ENCODE results near the gene DPY19L3.
"Not testable (repeated sequence)": the region's sequence is repeated elsewhere in the genome, so short reads cannot be mapped to it uniquely, and the experiment has no call there.

The DPY19L3 gene

GRCh38 chr19:32442650-32443049 lies 37.1 kb downstream of the DPY19L3 start:
- no peak for DNase-seq (ENCODE audit: low read depth in 4 of 4, low spot score in 1 of 4)

GRCh38 chr19:32447534-32447933 lies 42.0 kb downstream of the DPY19L3 start:
- DNase-seq (ENCODE audit: low read depth in 4 of 4, low spot score in 1 of 4) = not testable (repeated sequence)

DNA sequence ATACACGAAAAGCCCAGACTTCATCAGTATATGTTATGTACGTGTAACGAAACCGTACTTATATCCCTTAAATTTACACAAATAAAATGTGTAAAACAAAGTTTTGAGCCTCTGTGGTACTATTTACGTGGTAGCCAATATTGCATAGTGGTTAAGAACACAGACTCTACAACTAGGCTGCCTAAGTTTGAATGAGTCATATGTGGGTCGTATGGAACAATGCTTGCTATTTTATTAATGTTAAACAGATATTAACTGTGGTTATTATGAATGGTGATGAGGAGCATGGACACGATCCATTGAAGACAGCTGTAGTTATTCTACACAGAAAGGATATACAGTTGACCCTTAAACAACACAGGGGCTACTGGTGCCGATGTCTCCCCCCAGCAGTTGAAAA lies 42.5 kb downstream of the DPY19L3 start:
- no peak for DNase-seq (ENCODE audit: low read depth in 4 of 4, low spot score in 1 of 4)

GRCh38 chr19:32450217-32450616 lies 44.6 kb downstream of the DPY19L3 start:
- no peak for DNase-seq (ENCODE audit: low read depth in 4 of 4, low spot score in 1 of 4)

DNA sequence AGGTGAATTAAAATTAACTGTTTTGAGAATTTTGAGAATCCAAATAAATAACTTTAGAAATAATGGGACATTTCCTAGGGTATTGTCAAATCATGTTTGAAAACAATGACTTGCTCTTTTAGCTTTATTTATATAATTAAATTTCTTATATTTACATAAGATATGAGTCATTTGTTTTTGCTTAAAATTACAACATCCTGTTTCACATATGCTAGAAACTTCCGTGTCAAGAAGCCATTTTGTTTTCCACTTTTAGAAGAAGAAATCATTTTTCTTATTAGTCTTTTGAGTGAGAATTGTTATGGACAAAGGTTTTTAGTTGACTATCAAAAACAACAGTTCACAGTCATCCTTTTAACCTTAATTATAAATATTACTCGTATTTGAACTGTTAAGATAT lies 48.2 kb downstream of the DPY19L3 start:
- no peak for DNase-seq (ENCODE audit: low read depth in 4 of 4, low spot score in 1 of 4)

- no peak for DNase-seq (ENCODE audit: low read depth in 4 of 4, low spot score in 1 of 4)
Measured at GRCh38 chr19:32456406-32456805, 50.8 kb downstream of the DPY19L3 start.

GRCh38 chr19:32457571-32458158 lies 52.1 kb downstream of the DPY19L3 start:
- no peak for DNase-seq (ENCODE audit: low read depth in 4 of 4, low spot score in 1 of 4)

DNA sequence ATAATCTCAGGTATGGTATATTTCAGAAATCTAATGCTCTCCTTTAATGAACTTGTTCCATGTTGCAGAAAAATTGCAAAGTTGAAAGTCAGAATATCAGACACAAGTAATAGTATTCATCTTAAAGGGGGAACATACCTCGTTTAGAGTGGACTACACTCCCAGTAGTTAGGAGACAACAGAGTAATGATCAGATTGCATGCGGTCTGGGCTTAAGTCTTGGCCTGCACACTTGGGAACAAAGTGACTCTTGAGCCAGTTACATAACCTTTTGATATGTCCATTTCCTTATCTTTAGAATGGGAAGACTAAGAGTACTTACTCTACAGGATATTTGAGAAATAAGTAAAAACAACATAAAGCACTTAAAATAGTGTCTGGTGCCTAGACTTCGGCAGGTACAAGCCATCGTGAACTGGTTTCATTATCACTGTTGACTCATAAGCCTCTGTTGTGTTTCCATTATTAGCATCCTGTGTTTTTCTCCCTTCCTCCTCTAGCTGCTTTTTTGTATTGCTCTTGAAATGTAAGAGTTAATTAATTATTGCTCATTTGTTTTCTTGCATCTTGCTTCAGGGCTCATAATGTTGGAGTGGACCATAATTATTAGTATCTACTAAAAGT lies 53.0 kb downstream of the DPY19L3 start:
- no peak for DNase-seq (ENCODE audit: low read depth in 4 of 4, low spot score in 1 of 4)

- DNase-seq (ENCODE audit: low read depth in 4 of 4, low spot score in 1 of 4) = no peak
Measured at GRCh38 chr19:32459204-32459865, 53.8 kb downstream of the DPY19L3 start.

- DNase-seq (ENCODE audit: low read depth in 4 of 4, low spot score in 1 of 4) = no peak
Measured at GRCh38 chr19:32460476-32460875, 54.9 kb downstream of the DPY19L3 start.

DNA sequence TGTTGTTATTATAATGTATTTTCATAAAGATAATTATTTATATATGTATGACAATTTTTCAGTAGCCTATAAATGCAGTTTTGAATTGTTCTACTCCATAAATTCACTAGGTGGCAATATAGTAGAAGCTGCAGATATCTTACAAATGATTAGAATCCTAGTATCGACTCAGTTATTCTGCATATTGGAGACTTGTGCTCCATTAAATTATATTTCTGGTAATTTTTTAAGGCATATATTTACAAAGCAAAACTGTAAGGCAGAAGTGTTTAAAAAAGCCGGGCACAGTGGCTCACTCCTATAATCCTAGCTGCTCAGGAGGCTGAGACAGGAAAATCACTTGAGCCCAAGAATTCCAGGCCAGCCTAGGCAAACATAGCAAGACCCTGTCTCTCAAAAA lies 58.7 kb downstream of the DPY19L3 start:
- no peak for DNase-seq (ENCODE audit: low read depth in 4 of 4, low spot score in 1 of 4)

GRCh38 chr19:32465176-32465575 lies 59.6 kb downstream of the DPY19L3 start:
- no peak for DNase-seq (ENCODE audit: low read depth in 4 of 4, low spot score in 1 of 4)

- DNase-seq (ENCODE audit: low read depth in 4 of 4, low spot score in 1 of 4) = no peak
Measured at GRCh38 chr19:32469795-32470194, 64.2 kb downstream of the DPY19L3 start.

DNA sequence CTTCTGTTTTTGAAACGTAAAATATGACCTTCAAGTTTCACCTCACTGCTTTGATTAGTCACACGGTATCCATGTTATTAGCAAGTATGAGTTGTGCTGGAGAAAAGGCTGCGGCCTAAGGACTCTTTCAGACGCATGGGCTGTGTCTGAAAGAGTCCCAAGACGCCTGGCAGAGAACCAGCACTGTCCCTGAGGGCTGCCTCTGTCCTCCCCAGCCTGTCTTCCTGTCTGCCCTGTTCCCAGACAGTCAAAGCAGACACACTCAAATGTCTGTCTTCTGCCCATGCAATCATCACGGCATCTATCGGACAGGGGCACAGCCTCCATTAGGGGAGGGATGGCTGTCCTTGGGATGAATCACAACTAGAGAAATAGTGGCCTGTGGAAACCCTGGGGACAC lies 65.5 kb downstream of the DPY19L3 start:
- DNase-seq (ENCODE audit: low read depth in 4 of 4, low spot score in 1 of 4) = no peak

GRCh38 chr19:32471811-32472210 lies 66.2 kb downstream of the DPY19L3 start:
- no peak for DNase-seq (ENCODE audit: low read depth in 4 of 4, low spot score in 1 of 4)

GRCh38 chr19:32475141-32476031 lies 69.8 kb downstream of the DPY19L3 start:
- no peak for DNase-seq (ENCODE audit: low read depth in 4 of 4, low spot score in 1 of 4)

DNA sequence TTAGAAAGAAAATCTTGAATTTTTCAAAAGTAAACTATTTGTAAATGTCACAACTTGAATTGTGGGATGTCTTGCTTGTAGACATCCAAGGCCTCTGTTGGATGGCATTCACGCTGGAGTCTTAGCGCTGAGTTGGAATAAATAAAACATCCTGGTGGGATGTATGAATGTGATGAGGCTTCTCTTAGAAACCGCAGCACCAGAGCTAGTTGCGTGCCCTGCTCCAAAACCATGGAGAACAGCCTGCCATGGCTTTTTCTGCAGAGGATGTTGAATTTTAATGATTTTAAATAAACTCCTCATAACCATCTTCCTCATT lies 70.4 kb downstream of the DPY19L3 start:
- DNase-seq (ENCODE audit: low read depth in 4 of 4, low spot score in 1 of 4) = no peak

DNA sequence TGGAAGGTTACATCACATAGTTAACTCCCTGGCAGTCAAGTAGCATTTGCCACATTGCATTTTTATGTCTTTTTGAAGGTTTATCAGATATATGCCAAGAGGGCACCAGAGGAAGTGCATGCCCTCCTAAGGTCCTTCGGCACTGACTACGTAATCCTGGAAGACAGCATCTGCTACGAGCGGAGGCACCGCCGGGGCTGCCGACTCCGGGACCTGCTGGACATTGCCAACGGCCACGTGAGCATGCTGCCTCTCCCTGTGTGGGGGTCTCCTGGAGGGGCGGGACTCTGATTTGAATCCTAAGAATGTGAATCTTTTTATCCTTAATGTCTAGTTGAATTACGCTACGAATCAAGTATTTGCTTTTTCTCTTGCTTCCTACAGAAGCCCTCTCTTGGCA lies 74.8 kb downstream of the DPY19L3 start:
- no peak for DNase-seq (ENCODE audit: low read depth in 4 of 4, low spot score in 1 of 4)

DNA sequence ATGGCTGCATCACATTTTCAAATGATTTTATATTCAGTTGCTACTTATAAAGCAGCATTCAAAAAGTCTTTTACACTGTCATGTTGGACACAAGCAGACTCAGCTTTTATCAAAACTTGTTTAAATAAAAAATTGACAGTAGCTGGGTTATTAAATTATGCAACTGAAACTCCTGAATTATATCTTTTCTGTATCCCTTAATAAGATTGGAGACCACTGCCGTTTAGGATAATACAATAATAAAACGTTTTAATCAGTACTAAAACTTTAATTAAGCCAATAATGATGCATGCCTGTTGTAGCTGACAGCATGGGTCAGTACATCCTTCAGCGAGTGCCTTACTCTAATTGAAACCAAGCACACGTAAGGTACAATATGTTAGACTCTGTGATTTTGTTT lies 78.0 kb downstream of the DPY19L3 start:
- DNase-seq (ENCODE audit: low read depth in 4 of 4, low spot score in 1 of 4) = no peak

- DNase-seq (ENCODE audit: low read depth in 4 of 4, low spot score in 1 of 4) = no peak
Measured at GRCh38 chr19:32489971-32490370, 84.4 kb downstream of the DPY19L3 start.

GRCh38 chr19:32497391-32497790 lies 91.8 kb downstream of the DPY19L3 start:
- DNase-seq (ENCODE audit: low read depth in 4 of 4, low spot score in 1 of 4) = no peak

- DNase-seq (ENCODE audit: low read depth in 4 of 4, low spot score in 1 of 4) = no peak
Measured at GRCh38 chr19:32498648-32499200, 93.2 kb downstream of the DPY19L3 start.

All from stimulated activated CD4-positive, alpha-beta T cell treated with anti-CD3 and anti-CD28 coated beads, Interleukin-1b, Interleukin-23, amount 100 ng/mL, for 24 hours (primary cell).